Loucy (cell line): ENCODE results near the gene HBP1.

Experiments used
- H2AFZ ChIP-seq: fragments of 200-600 bp; sonication (generic); 2 replicates; pipeline ENCODE4 v1.6.0; 2016; ENCODE audit warnings: antibody characterized with exemption, mild to moderate bottlenecking, low read length, moderate library complexity
- H3F3A ChIP-seq: fragments of 200-600 bp; 2 replicates; pipeline ENCODE4 v1.6.0; 2016; ENCODE audit warnings: antibody characterized with exemption, low read depth, mild to moderate bottlenecking
- H3K27me3 ChIP-seq: fragments of 200-600 bp; sonication (generic); 2 replicates; pipeline ENCODE4 v1.6.1; 2014; ENCODE audit warnings: low read length, mild to moderate bottlenecking; ENCODE audit not compliant: insufficient read depth, poor library complexity, severe bottlenecking
- H3K36me3 ChIP-seq: fragments of 200-600 bp; sonication (generic); 2 replicates; pipeline ENCODE4 v1.6.1; 2016; ENCODE audit warnings: low read length; ENCODE audit not compliant: insufficient read depth
- H3K4me1 ChIP-seq: fragments of 200-600 bp; sonication (generic); 2 replicates; pipeline ENCODE4 v1.5.1; 2014; ENCODE audit warnings: low read length, mild to moderate bottlenecking; ENCODE audit not compliant: insufficient read depth, poor library complexity, severe bottlenecking
- H3K4me2 ChIP-seq: fragments of 200-600 bp; sonication (generic); 2 replicates; pipeline ENCODE4 v1.6.0; 2014; ENCODE audit warnings: antibody characterized with exemption, low read length, low read depth, mild to moderate bottlenecking; ENCODE audit not compliant: poor library complexity, severe bottlenecking
- H3K4me3 ChIP-seq: fragments of 200-600 bp; sonication (generic); 2 replicates; pipeline ENCODE4 v1.5.1; 2014; ENCODE audit warnings: low read length, mild to moderate bottlenecking, mixed read lengths; ENCODE audit not compliant: poor library complexity, severe bottlenecking
- H3K79me2 ChIP-seq: fragments of 200-600 bp; sonication (generic); 2 replicates; pipeline ENCODE4 v1.6.1; 2014; ENCODE audit warnings: low read length; ENCODE audit not compliant: insufficient read depth
- H3K9ac ChIP-seq: fragments of 200-600 bp; sonication (generic); 2 replicates; pipeline ENCODE4 v1.6.0; 2014; ENCODE audit warnings: mild to moderate bottlenecking, low read depth, low read length, moderate library complexity; ENCODE audit not compliant: poor library complexity, severe bottlenecking
- H3K9me2 ChIP-seq: fragments of 200-600 bp; sonication (generic); replicated peaks from 2 replicates; pipeline ENCODE4 v1.6.1; 2016; ENCODE audit warnings: low read depth, low read length, mixed read lengths
- H3K9me3 ChIP-seq: fragments of 200-600 bp; sonication (generic); 2 replicates; pipeline ENCODE4 v1.6.1; 2014; ENCODE audit warnings: mild to moderate bottlenecking, antibody characterized with exemption, low read length, low read depth; ENCODE audit not compliant: insufficient read depth
- H4K20me1 ChIP-seq: fragments of 200-600 bp; sonication (generic); 2 replicates; pipeline ENCODE4 v1.6.0; 2014; ENCODE audit warnings: antibody characterized with exemption, low read length, mild to moderate bottlenecking; ENCODE audit not compliant: insufficient read depth, poor library complexity, severe bottlenecking
- CTCF ChIP-seq: fragments of 200-600 bp; sonication (generic); conservative IDR thresholded peaks from 2 replicates; pipeline ENCODE4 v1.5.1; 2014; ENCODE audit warnings: mild to moderate bottlenecking, antibody characterized with exemption, low read length
- EZH2phosphoT487 ChIP-seq: fragments of 200-600 bp; IDR thresholded peaks from 2 replicates; pipeline ENCODE4 v1.6.1; 2018; ENCODE audit warnings: antibody characterized with exemption, mild to moderate bottlenecking, moderate library complexity, borderline replicate concordance

HBP1 gene

GRCh38 chr7:107187774-107188173, 19.0 kb downstream of the HBP1 start:
- TF ChIP-seq CTCF (no peak), EZH2phosphoT487 (no peak)
- H3K4me3 ChIP-seq = no peak overlapping the region
- peaks cover 86% of the 10 kb centered on the region for H3K36me3 ChIP-seq
- no peak overlapping the region for H3K4me2 ChIP-seq
- H3K9me3 ChIP-seq = no peaks in the 10 kb centered on the region
- H3K4me1 ChIP-seq = no peaks in the 10 kb centered on the region
- no peaks in the 10 kb centered on the region for H3K27me3 ChIP-seq
- H3K79me2 ChIP-seq = no peaks in the 10 kb centered on the region
- H2AFZ ChIP-seq = no peak overlapping the region
- no peaks in the 10 kb centered on the region for H4K20me1 ChIP-seq
- H3K9me2 ChIP-seq = no peaks in the 10 kb centered on the region
- H3K9ac ChIP-seq = no peak overlapping the region
- no peaks in the 10 kb centered on the region for H3F3A ChIP-seq

- Histone ChIP-seq H4K20me1 (no peaks in the 10 kb centered on the region), H3K36me3 (peaks cover 68% of the 10 kb centered on the region), H3F3A (no peaks in the 10 kb centered on the region), H3K27me3 (no peaks in the 10 kb centered on the region), H3K4me2 (no peak overlapping the region), H3K9me2 (no peaks in the 10 kb centered on the region), H3K79me2 (no peaks in the 10 kb centered on the region), H3K4me1 (no peaks in the 10 kb centered on the region), H3K9me3 (no peaks in the 10 kb centered on the region), H3K9ac (no peak overlapping the region), H2AFZ (no peak overlapping the region), H3K4me3 (no peak overlapping the region)
- TF ChIP-seq EZH2phosphoT487 = no peak
- no peak for TF ChIP-seq CTCF
These were observed 21.3 kb downstream of the HBP1 start for GRCh38 chr7:107190090-107190489.

GRCh38 chr7:107194052-107194451, 25.2 kb downstream of the HBP1 start:
- H3K9me2 ChIP-seq = no peaks in the 10 kb centered on the region
- no peaks in the 10 kb centered on the region for H4K20me1 ChIP-seq
- no peak overlapping the region for H2AFZ ChIP-seq
- peaks cover 61% of the 10 kb centered on the region for H3K36me3 ChIP-seq
- H3K4me2 ChIP-seq = no peak overlapping the region
- no peaks in the 10 kb centered on the region for H3K9me3 ChIP-seq
- TF ChIP-seq EZH2phosphoT487 = no peak
- TF ChIP-seq CTCF = peak; percentile 23; the same call in 1 of the 2 replicates
- no peak overlapping the region for H3K4me3 ChIP-seq
- H3K79me2 ChIP-seq = no peaks in the 10 kb centered on the region
- no peak overlapping the region for H3K9ac ChIP-seq
- no peaks in the 10 kb centered on the region for H3K27me3 ChIP-seq
- no peaks in the 10 kb centered on the region for H3F3A ChIP-seq
- H3K4me1 ChIP-seq = no peaks in the 10 kb centered on the region
